DOHH2 (cell line): ENCODE measurements around the gene HSPA4.

Experiments
- H3F3A ChIP-seq: fragments of 200-600 bp; sonication (generic), shearing (Covaris generic); 2 replicates; pipeline ENCODE4 v1.6.0; 2016; ENCODE audit warnings: antibody characterized with exemption, mild to moderate bottlenecking; ENCODE audit not compliant: control insufficient read depth, insufficient read depth
- H3K27ac ChIP-seq: fragments of 200-600 bp; sonication (generic); 2 replicates; pipeline ENCODE4 v1.5.1; 2014; ENCODE audit warnings: low read depth, mild to moderate bottlenecking, low read length, moderate library complexity
- H3K27me3 ChIP-seq: fragments of 200-600 bp; sonication (generic); 2 replicates; pipeline ENCODE4 v1.6.1; 2014; ENCODE audit warnings: mild to moderate bottlenecking, low read length, mixed read lengths; ENCODE audit not compliant: control insufficient read depth
- H3K36me3 ChIP-seq: fragments of 200-600 bp; sonication (generic); 2 replicates; pipeline ENCODE4 v1.6.1; 2014; ENCODE audit warnings: mild to moderate bottlenecking, low read length, moderate library complexity, mixed read lengths; ENCODE audit not compliant: control insufficient read depth
- H3K4me1 ChIP-seq: fragments of 200-600 bp; sonication (generic); 2 replicates; pipeline ENCODE4 v1.6.1; 2014; ENCODE audit warnings: mild to moderate bottlenecking, low read length, mixed read lengths; ENCODE audit not compliant: control insufficient read depth
- H3K4me2 ChIP-seq: fragments of 200-600 bp; sonication (generic); 2 replicates; pipeline ENCODE4 v1.6.0; 2014; ENCODE audit warnings: mild to moderate bottlenecking, low read length, moderate library complexity
- H3K4me3 ChIP-seq: fragments of 200-600 bp; sonication (generic); 2 replicates; pipeline ENCODE4 v1.5.1; 2014; ENCODE audit warnings: mild to moderate bottlenecking, low read length, mixed read lengths
- H3K79me2 ChIP-seq: fragments of 200-600 bp; sonication (generic); 2 replicates; pipeline ENCODE4 v1.6.1; 2014; ENCODE audit warnings: mild to moderate bottlenecking, low read length, mixed read lengths; ENCODE audit not compliant: control insufficient read depth
- H3K9me2 ChIP-seq: fragments of 200-600 bp; sonication (generic); replicated peaks from 2 replicates; pipeline ENCODE4 v1.6.1; 2014; ENCODE audit warnings: mild to moderate bottlenecking, low read length, mixed read lengths; ENCODE audit not compliant: control insufficient read depth
- H3K9me3 ChIP-seq: fragments of 200-600 bp; sonication (generic); 2 replicates; pipeline ENCODE4 v1.6.1; 2014; ENCODE audit warnings: antibody characterized with exemption, low read length, mixed read lengths; ENCODE audit not compliant: control insufficient read depth, insufficient read depth
- H4K20me1 ChIP-seq: fragments of 200-600 bp; sonication (generic); 2 replicates; pipeline ENCODE4 v1.6.0; 2014; ENCODE audit warnings: low read depth, mild to moderate bottlenecking, antibody characterized with exemption, low read length, moderate library complexity; ENCODE audit not compliant: control insufficient read depth, insufficient read depth
- EZH2phosphoT487 ChIP-seq: fragments of 200-600 bp; sonication (generic); IDR thresholded peaks from 2 replicates; pipeline ENCODE4 v1.6.1; 2017; ENCODE audit warnings: borderline replicate concordance, mild to moderate bottlenecking, antibody characterized with exemption, low read length, moderate library complexity, mixed read lengths
- TF ChIP-seq, protein P1 (sequence below): fragments of 200-600 bp; sonication (generic); IDR thresholded peaks from one replicate; pipeline ENCODE4 v1.5.1; 2014; ENCODE audit warnings: antibody characterized with exemption, mild to moderate bottlenecking, low read depth, low read length; ENCODE audit not compliant: poor library complexity, severe bottlenecking

Gene HSPA4

DNA sequence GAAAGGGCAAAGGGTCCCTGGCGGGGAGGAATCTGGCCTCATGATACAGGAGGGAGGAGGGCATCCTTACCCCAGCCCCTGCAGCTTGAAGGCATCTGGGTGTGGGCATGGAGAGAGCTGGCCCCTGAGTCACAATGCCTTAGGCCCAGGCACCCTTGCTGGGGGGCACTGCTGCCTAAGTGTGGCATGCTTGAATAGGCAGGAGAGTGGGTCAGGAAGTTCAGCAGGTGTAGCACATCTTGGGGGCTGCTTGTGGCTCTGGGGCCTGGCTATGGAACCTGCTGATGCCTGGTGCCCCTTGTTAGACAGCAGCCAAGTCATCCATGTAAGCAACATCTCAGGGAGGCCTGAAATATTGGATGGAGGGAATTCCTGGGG, 63.1 kb downstream of the HSPA4 start:
- Histone ChIP-seq H3K27ac (no peak overlapping the region), H3K4me2 (no peak overlapping the region), H3K36me3 (no peaks in the 10 kb centered on the region), H4K20me1 (no peaks in the 10 kb centered on the region), H3K27me3 (no peaks in the 10 kb centered on the region), H3K4me3 (no peak overlapping the region), H3K9me3 (no peaks in the 10 kb centered on the region), H3F3A (peaks cover 7% of the 10 kb centered on the region; the same call in 1 of the 2 replicates), H3K4me1 (peaks cover 20% of the 10 kb centered on the region), H3K79me2 (no peaks in the 10 kb centered on the region), H3K9me2 (no peaks in the 10 kb centered on the region)
- TF ChIP-seq EZH2phosphoT487, result no peak
- TF ChIP-seq, protein P1, sequence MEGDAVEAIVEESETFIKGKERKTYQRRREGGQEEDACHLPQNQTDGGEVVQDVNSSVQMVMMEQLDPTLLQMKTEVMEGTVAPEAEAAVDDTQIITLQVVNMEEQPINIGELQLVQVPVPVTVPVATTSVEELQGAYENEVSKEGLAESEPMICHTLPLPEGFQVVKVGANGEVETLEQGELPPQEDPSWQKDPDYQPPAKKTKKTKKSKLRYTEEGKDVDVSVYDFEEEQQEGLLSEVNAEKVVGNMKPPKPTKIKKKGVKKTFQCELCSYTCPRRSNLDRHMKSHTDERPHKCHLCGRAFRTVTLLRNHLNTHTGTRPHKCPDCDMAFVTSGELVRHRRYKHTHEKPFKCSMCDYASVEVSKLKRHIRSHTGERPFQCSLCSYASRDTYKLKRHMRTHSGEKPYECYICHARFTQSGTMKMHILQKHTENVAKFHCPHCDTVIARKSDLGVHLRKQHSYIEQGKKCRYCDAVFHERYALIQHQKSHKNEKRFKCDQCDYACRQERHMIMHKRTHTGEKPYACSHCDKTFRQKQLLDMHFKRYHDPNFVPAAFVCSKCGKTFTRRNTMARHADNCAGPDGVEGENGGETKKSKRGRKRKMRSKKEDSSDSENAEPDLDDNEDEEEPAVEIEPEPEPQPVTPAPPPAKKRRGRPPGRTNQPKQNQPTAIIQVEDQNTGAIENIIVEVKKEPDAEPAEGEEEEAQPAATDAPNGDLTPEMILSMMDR, result no peak

- Histone ChIP-seq H3K4me2 (no peak overlapping the region), H3K9me3 (no peaks in the 10 kb centered on the region), H3K27me3 (no peaks in the 10 kb centered on the region), H3F3A (no peaks in the 10 kb centered on the region), H3K79me2 (no peaks in the 10 kb centered on the region), H3K27ac (no peak overlapping the region), H3K9me2 (no peaks in the 10 kb centered on the region), H3K36me3 (no peaks in the 10 kb centered on the region), H3K4me1 (peaks cover 18% of the 10 kb centered on the region), H4K20me1 (no peaks in the 10 kb centered on the region), H3K4me3 (no peak overlapping the region)
- TF ChIP-seq, protein P1, result no peak
- no peak for TF ChIP-seq EZH2phosphoT487
These were observed 64.8 kb downstream of the HSPA4 start for GRCh38 chr5:133116601-133117000.

GRCh38 chr5:133117166-133117911, 65.5 kb downstream of the HSPA4 start:
- Histone ChIP-seq H3K4me1 (peaks cover 18% of the 10 kb centered on the region), H3F3A (no peaks in the 10 kb centered on the region), H3K27me3 (no peaks in the 10 kb centered on the region), H3K4me3 (no peak overlapping the region), H4K20me1 (no peaks in the 10 kb centered on the region), H3K36me3 (no peaks in the 10 kb centered on the region), H3K27ac (no peak overlapping the region), H3K9me2 (no peaks in the 10 kb centered on the region), H3K9me3 (no peaks in the 10 kb centered on the region), H3K4me2 (no peak overlapping the region), H3K79me2 (no peaks in the 10 kb centered on the region)
- no peak for TF ChIP-seq EZH2phosphoT487
- TF ChIP-seq, protein P1, result no peak
